ENCODE results near the gene AMH.

Gene AMH

GRCh38 chr19:2221918-2222317 is 27.2 kb upstream of the AMH start:
- no peak for DNase-seq

GRCh38 chr19:2223391-2223790 is 25.7 kb upstream of the AMH start:
- DNase-seq = no peak

- DNase-seq = no peak
These were observed 25.2 kb upstream of the AMH start for GRCh38 chr19:2223959-2224358.

- no peak for DNase-seq
These were observed 24.3 kb upstream of the AMH start for GRCh38 chr19:2224754-2225349.

- no peak for DNase-seq
These were observed 23.6 kb upstream of the AMH start for GRCh38 chr19:2225415-2226050.

GRCh38 chr19:2226051-2226839 is 22.9 kb upstream of the AMH start:
- DNase-seq = no peak

GRCh38 chr19:2226840-2227360 is 22.2 kb upstream of the AMH start:
- no peak for DNase-seq

- no peak for DNase-seq
These were observed 21.5 kb upstream of the AMH start for GRCh38 chr19:2227415-2228156.

GRCh38 chr19:2228157-2229030 is 20.7 kb upstream of the AMH start:
- no peak for DNase-seq

- no peak for DNase-seq
These were observed 19.8 kb upstream of the AMH start for GRCh38 chr19:2229103-2230032.

- no peak for DNase-seq
These were observed 19.0 kb upstream of the AMH start for GRCh38 chr19:2230033-2230531.

- no peak for DNase-seq
These were observed 18.2 kb upstream of the AMH start for GRCh38 chr19:2230807-2231533.

GRCh38 chr19:2231621-2232221 is 17.4 kb upstream of the AMH start:
- no peak for DNase-seq

- DNase-seq = no peak
These were observed 16.6 kb upstream of the AMH start for GRCh38 chr19:2232286-2233151.

GRCh38 chr19:2233601-2234280 is 15.4 kb upstream of the AMH start:
- no peak for DNase-seq

GRCh38 chr19:2234996-2235380 is 14.1 kb upstream of the AMH start:
- no peak for DNase-seq

- DNase-seq = no peak
These were observed 13.6 kb upstream of the AMH start for GRCh38 chr19:2235381-2236063.

GRCh38 chr19:2236064-2236313 is 13.1 kb upstream of the AMH start:
- no peak for DNase-seq
